ENCODE measurements around the gene INO80B.
"Not testable (repeated sequence)": the region's sequence is repeated elsewhere in the genome, so short reads cannot be mapped to it uniquely, and the experiment has no call there.

- not testable (repeated sequence) for TF ChIP-seq CTCF, POLR2A (IDR thresholded peaks at IDR 0.05)
Observed at GRCh38 chr2:74442483-74443297, 12.2 kb upstream of the INO80B start.

All from uterus (tissue), 2 donors.